NOMO-1 (cell line): Measurements from ENCODE around the gene PRUNE1.
A peak's percentile ranks its signal among the peaks of the same experiment; 100 is the strongest.

Source experiments
- DNase-seq, 2 experiments: peaks; one replicate each; lab custom pipeline; 2025; ENCODE audit not compliant: unreplicated experiment in 2 of 2; lab: John Stamatoyannopoulos, UW

Gene PRUNE1

GRCh38 chr1:151003180-151003579, 5.1 kb upstream of the PRUNE1 start:
- peak; percentile 38 to 67 for DNase-seq

- peak in 1 of 2 experiments; percentile 10 for DNase-seq
These were observed 2.4 kb upstream of the PRUNE1 start for GRCh38 chr1:151005729-151006319.

- DNase-seq, result peak; percentile 87 to 90
These were observed 1.8 kb upstream of the PRUNE1 start, which contains the start of gene MINDY1 for GRCh38 chr1:151006327-151007052. Gene MINDY1 (minus strand): TSS chr1:151006902. CDS start chr1:151002617, 4,285 bp downstream.

- no peak for DNase-seq
These were observed 401 bp upstream of the PRUNE1 start for GRCh38 chr1:151007853-151008243.

- no peak for DNase-seq
These were observed 948 bp downstream of the PRUNE1 start for GRCh38 chr1:151009206-151009587.

- DNase-seq, result no peak
These were observed 1.6 kb downstream of the PRUNE1 start for GRCh38 chr1:151009674-151010345.

GRCh38 chr1:151010346-151010726, 2.1 kb downstream of the PRUNE1 start:
- DNase-seq, result no peak

GRCh38 chr1:151011154-151011850, 3.1 kb downstream of the PRUNE1 start:
- no peak for DNase-seq

- no peak for DNase-seq
These were observed 4.6 kb downstream of the PRUNE1 start for GRCh38 chr1:151012684-151013471.

GRCh38 chr1:151013518-151013917, 5.3 kb downstream of the PRUNE1 start:
- DNase-seq, result no peak

- DNase-seq, result peak; percentile 57 to 66
These were observed 16.4 kb downstream of the PRUNE1 start for GRCh38 chr1:151024540-151025146.

- DNase-seq, result no peak
These were observed 18.2 kb downstream of the PRUNE1 start for GRCh38 chr1:151026460-151026859.

- DNase-seq, result no peak
These were observed 23.9 kb downstream of the PRUNE1 start for GRCh38 chr1:151032164-151032563.

GRCh38 chr1:151035167-151035566, 26.9 kb downstream of the PRUNE1 start:
- no peak for DNase-seq

GRCh38 chr1:151036356-151036755, 28.1 kb downstream of the PRUNE1 start, which contains the start of gene BNIPL:
Gene BNIPL (plus strand): TSS chr1:151036586. CDS start chr1:151036726, 140 bp downstream.
- no peak for DNase-seq

- no peak for DNase-seq
These were observed 28.8 kb downstream of the PRUNE1 start for GRCh38 chr1:151037032-151037431.

GRCh38 chr1:151039521-151039920, 31.3 kb downstream of the PRUNE1 start:
- DNase-seq, result no peak

GRCh38 chr1:151043163-151043562, 34.9 kb downstream of the PRUNE1 start:
- no peak for DNase-seq

GRCh38 chr1:151047591-151047924, 39.3 kb downstream of the PRUNE1 start, which contains the start of gene C1orf56:
Gene C1orf56 (plus strand): TSS chr1:151047751. CDS start chr1:151047848, 97 bp downstream.
- no peak for DNase-seq
